ENCODE results near the gene ST6GAL1.

Gene ST6GAL1

DNA sequence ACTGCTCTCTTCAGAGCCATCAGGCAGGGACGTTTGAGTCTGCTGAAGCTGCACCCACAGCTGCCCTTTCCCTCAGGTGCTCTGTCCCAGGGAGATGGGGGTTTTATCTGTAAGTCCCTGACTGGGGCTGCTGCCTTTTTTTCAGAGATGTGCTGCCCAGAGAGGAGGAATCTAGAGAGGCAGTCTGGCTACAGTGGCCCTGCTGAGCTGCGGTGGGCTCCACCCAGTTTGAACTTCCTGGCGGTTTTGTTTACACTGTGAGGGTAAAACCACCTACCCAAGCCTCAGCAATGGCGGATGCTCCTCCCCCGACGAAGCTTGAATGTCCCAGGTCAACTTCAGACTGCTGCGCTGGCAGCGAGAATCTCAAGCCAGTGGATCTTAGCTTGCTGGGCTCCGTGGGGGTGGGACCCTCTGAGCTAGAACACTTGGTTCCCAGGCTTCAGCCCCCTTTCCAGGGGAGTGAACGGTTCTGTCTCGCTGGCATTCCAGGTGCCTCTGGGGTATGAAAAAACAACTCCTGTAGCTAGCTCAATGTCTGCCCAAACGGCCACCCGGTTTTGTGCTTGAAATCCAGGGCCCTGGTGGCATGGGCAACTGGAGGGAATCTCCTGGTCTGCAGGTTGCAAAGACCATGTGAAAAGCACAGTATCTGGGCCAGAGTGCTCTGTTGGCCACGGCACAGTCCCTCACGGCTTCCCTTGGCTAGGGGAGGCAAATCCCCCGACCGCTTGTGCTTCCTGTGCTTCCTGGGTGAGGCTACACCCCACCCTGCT, 21.1 kb upstream of the ST6GAL1 start:
- no peak overlapping the region for H3K27ac ChIP-seq
- TF ChIP-seq, protein P1, sequence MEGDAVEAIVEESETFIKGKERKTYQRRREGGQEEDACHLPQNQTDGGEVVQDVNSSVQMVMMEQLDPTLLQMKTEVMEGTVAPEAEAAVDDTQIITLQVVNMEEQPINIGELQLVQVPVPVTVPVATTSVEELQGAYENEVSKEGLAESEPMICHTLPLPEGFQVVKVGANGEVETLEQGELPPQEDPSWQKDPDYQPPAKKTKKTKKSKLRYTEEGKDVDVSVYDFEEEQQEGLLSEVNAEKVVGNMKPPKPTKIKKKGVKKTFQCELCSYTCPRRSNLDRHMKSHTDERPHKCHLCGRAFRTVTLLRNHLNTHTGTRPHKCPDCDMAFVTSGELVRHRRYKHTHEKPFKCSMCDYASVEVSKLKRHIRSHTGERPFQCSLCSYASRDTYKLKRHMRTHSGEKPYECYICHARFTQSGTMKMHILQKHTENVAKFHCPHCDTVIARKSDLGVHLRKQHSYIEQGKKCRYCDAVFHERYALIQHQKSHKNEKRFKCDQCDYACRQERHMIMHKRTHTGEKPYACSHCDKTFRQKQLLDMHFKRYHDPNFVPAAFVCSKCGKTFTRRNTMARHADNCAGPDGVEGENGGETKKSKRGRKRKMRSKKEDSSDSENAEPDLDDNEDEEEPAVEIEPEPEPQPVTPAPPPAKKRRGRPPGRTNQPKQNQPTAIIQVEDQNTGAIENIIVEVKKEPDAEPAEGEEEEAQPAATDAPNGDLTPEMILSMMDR (conservative IDR thresholded peaks at IDR 0.05), result no peak

DNA sequence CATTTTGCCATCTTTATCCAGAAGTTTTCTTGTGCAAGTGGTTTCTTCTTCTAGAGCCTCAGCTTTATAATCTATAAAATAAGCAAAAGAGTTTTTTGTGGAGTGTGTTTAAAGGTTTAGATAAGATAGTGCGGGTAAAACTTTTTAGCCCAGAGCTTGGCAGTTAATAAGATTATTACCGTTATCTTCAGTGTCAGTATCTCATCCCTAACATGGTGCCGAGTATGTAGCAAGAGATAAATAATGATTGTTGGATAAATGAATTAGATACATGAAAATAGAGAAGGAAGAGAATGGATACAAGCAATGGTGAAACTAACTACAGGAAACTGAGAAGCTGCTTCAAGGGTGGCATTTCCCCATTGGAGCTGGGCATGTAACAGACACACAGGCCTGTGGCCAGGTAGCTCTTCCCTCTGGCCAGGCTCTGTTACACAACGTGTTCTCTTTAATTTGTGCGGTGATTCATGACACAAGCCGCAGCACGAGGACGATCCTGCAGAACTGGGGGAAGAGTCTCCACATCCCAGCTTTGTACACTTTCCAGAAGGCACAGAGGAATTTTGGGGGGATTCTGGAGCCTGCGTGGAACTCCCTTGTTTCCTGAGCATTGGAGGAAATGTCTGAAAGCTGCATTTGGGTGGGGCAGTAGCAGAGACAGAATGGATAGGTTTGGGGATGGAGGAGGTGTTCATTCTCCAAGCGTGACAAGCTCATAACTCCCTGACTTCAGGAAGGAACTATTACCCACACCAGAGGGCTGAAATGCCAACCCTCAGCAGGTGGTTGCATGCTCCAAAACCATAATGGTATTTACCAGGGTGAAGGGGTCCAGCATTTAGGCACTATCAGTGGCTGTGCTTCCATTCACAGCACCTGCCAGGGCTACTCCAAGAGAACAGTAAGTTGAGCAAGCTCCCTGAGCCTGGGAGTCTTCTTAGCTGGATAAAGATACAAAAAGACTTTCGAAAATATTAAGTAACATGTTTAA, 14.2 kb upstream of the ST6GAL1 start:
- H3K27ac ChIP-seq, result no peak overlapping the region
- TF ChIP-seq, protein P1 (conservative IDR thresholded peaks at IDR 0.05), result no peak

DNA sequence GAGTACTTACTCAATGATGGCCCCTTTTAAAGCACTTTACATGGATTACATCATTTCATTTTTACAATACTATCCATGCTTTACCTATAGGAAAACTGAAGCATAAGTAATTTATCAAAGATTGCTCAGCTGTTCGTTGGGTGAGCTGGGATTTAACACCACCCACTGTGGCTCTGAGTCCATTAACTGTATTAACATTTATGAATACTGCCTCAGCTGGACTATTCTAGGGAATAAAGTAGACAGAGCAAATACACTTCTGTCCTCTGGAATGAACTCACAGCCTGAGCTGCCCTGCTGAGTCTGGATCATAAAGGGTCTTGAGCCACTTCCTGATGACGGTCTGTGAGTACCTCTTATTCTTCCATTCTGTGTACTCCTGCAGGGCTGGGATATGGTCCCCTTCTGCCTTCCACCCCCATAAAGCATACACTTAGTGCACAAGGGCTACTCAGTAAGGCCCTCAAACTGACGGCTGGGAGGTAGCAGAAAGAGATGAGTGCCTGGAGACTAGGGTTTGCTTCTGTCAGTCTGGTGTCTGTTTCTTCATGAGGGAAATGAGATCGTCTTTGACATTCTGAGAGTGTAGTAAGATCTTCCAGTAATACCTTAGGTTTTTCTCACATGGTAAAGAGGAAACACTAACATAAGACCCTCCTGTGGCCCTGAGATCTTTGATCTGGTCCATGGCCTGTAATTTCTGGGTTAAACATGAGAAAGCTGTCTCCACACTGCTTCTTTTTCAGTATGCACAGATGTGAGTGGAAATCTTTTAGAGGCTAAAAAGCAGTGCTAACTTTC, 12.6 kb upstream of the ST6GAL1 start:
- TF ChIP-seq, protein P1 (conservative IDR thresholded peaks at IDR 0.05), result no peak
- no peak overlapping the region for H3K27ac ChIP-seq

DNA sequence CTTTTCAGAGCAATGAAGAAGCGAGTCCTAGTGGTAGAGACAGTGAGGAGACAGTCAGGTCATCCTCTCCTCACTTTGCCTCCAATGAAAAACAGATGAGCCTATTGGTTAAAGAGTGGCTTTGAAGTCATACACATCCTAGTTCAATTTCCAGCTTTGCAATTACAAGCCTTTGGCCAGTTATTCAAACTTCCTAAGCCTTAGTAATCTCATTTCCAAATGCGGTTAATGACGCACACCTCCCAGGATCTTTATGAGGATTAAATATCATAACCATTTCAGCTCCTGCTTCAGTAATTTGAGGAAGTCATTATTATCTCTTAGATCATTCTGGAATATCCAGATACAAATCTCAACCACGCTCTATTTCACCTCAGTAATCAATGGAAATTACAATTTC, 10.0 kb upstream of the ST6GAL1 start:
- TF ChIP-seq, protein P1 (conservative IDR thresholded peaks at IDR 0.05), result no peak

DNA sequence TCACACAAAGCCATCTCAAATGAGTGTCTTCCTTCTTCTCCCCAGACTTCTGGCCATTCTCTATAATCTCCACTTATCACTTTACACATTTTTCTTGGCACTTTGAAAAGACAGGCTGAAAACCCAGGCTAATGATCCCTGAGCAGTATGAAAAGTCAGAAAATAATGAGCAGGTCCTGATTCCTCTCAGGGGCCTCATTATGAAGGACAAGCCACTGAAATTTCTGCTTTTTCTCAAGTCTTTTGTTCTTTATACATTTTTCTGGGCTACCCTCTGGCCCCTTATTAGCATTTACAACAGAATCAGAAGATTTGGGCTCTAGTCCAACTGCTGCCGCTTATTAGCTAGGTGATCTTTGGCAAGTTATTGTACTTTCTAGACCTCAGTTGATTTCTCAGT, 9.5 kb upstream of the ST6GAL1 start:
- TF ChIP-seq, protein P1 (conservative IDR thresholded peaks at IDR 0.05), result no peak

More for the DNA sequence above, 10.0 kb upstream of the ST6GAL1 start:
- H3K27ac ChIP-seq, result no peak overlapping the region

DNA sequence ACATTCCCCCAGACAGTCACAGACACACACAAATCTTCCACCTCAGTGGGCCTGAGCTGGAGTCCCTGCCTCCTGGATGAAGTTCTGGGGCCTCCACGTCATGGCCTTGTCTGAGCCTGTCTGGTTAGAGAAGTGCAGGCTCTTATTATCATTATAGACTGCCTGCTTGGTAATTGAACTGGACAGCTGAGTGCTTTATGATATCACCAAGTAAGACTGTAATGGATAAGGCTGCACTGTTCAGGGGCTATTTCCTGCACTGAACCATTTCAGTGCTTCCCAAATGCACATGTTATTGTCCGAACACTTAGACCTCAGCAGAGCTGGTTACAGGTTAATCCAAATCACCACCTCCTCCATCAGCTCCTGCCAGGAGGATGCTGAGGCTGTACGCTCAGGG, 8.7 kb upstream of the ST6GAL1 start:
- TF ChIP-seq, protein P1 (conservative IDR thresholded peaks at IDR 0.05), result no peak
- H3K27ac ChIP-seq, result no peak overlapping the region

More for the DNA sequence above, 9.5 kb upstream of the ST6GAL1 start:
- no peak overlapping the region for H3K27ac ChIP-seq
